Anterior cingulate cortex (tissue), 58 donors: ENCODE results near the gene NKX2-8.
"Not testable (repeated sequence)": the region's sequence is repeated elsewhere in the genome, so short reads cannot be mapped to it uniquely, and the experiment has no call there.

Experiments used
- DNase-seq, 58 donors: peaks; one replicate each; lab custom pipeline; 2025; lab: John Stamatoyannopoulos, UW

NKX2-8 gene

DNA sequence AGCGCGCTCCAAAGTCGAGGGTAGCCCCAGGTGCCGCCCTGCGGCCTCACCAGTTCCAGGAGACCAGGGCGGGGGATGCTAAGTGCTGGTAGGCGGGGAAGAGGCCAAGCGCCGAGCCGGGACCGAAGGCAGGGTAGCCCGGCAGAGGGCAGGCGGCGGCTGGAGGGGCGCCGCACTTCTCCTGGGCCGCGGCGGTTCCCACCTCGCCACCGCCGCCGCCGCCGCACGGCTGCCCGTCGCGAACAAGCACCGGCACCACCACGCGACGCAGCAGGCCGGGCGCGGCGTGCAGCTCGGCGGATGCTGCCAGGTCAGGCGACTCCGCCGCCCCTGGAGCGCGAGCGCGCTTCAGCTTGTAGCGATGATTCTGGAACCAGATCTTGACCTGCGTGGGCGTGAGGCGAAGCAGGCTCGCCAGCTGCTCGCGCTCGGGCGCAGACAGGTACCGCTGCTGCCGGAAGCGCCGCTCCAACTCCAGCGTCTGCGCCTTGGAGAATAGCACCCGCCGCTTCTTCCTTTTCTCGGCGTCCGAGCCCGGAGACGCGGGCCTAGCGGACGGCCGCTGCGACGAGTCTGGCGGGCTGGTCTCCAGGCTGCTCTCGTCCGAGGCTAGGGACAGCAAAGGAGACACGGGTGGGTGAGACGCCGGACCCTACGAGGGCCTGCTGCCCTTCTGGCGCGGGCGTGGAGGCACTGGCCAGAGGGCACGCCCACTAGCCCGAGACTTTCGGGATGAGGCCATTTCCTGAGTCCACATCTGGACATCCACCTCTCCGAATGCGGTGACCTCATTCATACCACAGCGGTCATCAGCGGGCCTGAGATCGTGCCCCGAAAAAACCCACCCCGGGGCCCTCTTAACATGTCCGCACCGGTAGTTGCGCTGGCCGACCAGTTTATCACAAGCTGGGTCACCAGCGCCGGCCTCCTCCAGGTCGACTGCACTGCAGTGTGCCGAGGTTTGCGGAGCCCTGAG, 1.3 kb downstream of the NKX2-8 start:
- DNase-seq: peak in 2 of 58 donors; percentile 10 to 12

DNA sequence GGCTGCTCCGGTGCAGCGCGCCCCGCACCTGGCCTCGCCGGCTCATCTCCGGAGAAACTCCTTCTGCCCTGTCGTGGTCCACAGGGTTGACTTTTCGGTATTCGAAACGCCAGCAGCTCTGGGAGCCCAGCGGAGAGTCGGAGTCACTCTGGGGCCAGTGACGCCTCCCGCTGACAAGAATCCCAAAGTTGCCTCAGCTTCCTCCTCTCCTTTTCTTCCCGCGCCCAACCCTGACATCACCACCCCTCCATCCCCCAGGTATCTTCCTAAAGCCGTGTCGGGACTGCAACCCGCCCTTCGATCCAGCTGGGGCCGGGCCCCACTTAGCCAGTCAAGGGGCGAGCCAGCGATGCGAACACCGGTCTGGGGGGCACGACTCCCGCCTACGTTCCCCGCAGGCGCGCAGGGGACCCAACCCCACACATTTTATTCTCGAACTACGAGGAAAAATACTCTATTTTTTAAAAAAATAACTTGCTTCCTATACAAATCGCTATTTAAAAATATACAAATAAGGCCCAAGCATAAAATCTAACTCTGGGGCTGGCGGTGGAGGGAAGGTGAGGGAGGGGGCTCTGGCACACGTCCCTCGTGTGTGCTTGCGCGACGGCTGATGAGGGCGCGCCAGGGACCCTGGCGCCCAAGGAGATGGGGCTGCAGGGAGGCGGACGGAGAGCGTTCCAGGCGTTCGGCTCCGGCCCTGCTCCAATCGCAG, 2.1 kb downstream of the NKX2-8 start:
- DNase-seq: no peak

DNA sequence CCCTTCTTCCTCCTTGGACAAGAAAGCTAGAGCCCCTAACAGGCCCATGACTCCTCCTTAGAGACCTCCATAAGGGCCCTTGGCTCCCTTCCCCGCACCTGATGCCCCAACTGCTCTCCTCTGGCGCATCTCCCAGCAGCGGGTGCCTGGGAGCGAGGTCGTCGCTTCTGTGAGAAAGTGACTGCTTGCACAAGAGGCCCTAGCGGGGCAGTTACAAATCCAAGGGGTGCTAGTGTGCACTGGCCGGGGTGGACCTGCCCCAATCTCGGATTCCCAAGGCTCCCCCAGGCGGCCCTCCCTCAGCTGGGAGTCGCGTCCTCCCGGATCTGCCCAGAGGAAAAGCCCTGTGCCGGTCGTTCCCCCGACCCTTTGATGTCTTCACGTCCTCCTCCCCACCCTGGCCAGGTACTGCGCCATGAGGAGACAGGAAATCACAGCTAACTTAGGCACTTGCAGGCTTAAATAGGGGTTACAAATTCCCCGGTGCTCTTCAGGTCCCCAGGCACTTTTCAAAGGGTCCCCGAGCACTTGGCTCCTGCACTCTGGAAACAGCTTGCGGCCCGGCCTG, 2.8 kb downstream of the NKX2-8 start:
- DNase-seq: no peak

DNA sequence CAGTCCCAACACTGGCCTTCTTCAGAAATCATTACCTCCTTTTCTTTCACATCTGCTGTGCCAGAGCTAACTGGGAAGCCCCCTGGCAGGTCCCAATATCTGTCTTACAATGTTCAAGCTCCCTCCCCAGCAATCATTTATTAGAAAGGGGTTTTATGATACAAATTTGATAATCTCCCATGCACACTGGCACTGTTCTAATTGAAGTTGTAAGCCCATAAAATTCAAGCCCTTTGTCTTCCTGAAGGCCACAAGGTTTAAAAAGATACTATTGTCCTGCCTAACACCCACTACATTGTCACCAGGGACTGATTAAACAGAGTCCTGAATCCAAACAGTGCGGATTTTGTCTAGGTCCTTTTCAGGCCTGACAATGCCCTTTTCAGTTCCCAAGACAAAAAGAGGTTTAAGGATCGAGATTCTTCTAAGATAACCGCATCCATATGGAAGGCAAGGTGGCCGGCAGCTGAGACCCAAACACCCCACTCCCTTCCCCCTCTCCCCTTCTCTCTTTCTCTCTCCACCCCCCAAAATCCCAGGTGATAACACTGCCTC, 3.3 kb downstream of the NKX2-8 start:
- peak in 2 of 58 donors; percentile 4 to 13 for DNase-seq

DNA sequence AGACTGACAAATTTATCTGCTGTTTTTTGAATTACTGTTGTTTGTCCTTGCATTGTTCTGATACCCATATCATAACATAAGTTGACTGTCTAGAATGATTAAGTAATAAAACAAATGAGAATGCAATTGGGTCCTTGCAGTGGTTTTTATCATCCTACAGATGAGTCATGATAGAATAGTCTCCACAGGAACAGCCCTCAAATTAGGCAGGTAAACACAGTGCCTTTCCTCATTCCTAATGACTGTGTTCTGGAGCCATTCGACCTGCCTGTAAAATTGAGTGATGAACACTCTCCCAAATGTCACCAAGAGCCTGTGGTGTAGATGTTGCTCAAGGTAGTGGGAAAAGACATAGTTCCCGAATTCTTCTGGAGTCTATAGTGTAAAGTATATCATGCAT, 12.3 kb downstream of the NKX2-8 start:
- DNase-seq: no peak

DNA sequence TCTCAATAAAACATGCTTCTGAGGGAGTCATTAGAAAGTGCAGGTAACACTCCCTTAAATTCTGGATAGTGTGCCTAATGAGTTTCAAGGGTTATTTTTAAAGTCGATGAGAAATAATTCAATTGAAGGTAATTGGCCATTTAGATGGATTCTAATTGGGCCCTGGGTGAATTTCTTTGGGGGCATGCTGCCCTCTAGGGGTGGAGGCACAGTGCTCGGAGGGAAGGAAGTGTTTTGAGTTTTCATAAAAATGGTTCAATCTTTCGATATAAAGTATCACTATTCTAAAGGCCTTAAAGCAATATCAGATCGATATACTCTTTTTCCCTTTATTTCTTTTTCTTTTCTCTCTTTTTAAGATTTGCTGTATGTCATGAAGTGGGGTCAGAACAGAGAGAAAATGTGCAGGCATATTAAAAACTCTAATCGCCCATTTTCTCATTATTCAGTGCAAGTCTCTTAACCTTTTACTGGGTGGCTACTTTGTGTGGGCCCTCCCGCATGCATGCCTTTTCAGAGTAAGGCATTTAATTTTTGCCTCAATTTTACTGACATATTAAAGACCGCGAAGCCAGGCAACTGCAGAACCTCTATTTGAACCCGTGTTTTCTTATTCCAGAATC, 25.5 kb downstream of the NKX2-8 start:
- peak in 8 of 58 donors; percentile 6 to 45 (median 16) for DNase-seq

DNA sequence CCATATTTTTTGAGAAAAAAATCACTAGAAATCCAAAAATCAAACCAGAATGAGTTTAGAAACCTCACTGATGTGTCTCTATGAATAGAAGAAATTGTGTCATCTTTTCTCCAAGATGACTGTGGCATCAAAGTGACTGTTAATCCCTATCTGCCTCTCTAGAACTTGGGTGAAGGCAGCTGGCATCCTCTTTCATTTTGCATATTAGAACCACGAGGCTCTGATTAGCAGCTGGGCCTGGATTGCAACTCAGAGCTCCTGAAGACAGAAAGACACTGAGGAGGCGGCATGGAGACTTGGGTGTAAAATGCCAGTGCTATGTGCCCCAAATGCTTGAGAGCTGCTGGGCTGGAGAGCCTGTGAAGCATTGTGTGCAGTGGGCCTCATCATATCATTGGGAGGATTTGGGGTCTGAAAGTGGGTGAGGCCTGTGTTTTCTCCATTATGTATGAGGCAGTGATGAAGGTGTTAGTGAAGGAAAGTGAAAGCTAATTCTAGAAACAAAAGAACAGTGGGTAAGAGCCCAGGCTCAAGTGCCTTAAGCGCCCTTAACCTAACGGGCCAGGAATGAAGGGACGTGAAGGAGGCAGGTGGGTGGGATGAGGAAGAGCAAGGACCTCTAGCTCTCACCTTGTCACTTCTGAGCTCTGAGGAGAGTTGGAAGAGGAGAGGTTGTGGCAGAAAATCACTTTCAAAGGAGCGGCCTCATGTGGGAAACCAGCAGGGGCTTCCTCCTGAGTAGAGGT, 26.2 kb downstream of the NKX2-8 start:
- DNase-seq: no peak

DNA sequence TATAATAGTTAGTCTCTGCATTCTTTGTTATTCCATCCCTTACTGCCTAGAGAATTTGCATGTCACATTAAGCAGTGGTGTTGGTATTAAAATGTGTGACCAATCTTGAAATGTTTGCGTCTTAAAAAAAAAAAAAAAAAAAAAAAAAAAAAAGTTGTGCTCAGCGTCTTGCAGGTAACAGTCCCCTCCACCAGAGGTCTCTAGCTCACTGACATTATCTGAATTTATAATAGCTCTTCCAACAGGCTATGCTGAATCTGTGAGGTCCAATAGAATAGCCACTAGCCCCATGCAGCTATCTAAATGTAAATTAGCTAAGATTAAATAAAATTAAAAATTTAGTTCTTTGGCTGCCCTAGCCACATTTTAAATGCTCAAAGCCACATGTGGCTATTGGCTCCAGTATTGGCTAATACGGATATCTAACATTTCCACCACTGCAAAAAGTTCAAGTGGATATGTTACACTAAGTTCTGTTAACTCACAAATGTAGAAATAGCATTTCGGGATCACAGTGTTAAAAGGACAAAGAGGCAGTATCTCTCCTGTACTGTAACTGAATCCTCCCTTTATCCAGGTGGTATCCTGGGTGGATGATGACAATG, 28.7 kb downstream of the NKX2-8 start:
- peak in 1 of 58 donors; percentile 16 for DNase-seq

DNA sequence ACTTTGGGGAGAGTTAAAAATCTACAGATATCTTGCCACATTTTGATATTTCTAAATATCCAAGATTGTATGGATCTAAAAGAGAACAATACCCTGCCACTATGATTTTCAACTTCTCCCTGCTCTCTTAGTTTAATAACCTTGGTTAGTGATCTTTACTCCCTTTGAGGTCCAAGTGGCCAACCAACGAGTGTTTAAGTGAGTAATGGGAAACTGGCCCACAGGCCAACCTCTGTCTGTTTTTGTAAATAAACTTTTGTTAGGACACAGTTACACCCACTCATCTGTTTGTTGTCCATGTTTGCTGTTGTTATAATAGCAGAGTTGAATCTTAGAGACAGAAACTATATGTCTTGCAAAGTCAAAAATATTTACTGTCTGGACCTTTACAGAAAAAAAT, 31.5 kb downstream of the NKX2-8 start:
- DNase-seq: no peak

DNA sequence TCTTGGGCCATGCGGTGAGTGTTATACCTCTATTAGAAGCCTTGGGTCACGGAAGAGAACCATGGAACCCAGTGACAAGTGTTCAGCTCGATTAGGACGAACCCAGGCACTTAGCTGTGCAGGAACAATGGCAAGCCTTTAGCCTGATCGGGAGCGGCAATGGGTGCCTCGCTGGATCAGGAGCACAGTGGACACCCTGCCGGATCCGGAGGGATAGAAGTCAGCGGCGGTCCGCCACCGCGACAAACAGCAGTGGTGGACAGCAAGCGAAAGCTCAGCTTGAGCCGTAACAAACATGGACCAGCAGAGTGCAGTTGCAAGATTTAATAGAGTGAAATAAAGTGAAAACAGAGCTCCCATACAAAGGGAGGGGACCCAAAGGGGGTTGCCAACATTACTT, 38.1 kb downstream of the NKX2-8 start:
- DNase-seq: not testable (repeated sequence)

DNA sequence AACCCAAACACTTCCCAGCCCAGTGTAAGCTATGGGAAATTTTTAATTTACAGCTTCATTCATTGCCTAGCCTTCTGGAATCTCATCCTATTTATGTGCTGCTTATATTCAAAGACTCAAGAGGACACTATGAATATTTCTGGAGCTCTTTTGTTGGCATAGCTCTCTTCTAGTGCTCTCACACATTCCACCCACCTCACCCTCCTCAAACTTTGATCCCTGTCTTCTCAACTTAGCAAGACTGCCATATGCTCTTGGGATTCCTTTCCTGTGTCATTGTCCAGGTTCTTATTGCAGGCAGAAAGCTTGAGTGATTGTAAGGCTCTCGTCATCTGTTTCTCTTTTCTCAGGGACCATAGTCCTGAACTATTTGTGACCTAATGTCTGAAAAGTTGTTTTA, 44.4 kb downstream of the NKX2-8 start:
- no peak for DNase-seq
